GM12878 (cell line): Measurements from ENCODE around the gene ARHGAP26. TPM values are rescaled to one million over a fixed set of nuclear protein-coding genes. Genes with fewer than 3 reads are reported as not detected.

Experiments used
- ATAC-seq: fragments of 200-7000 bp; cut with Tn5 transposase; 3 replicates; pipeline ENCODE4 v1.9.1; 2020; ENCODE audit warnings: mild to moderate bottlenecking, moderate library complexity
- BruUV-seq: library from RNA; stranded (reverse); fragments of 400-500 nt; replicated peaks from 2 replicates; lab custom pipeline; 2021; lab: Mats Ljungman, UMichigan
- CTCF ChIA-PET: fragments of 300-600 bp; sonication (Branson Sonifier 250); formaldehyde crosslinking; extraction: SDS; loops from one replicate; lab custom pipeline; 2021; ENCODE audit warnings: inconsistent platforms; lab: Yijun Ruan, JAX
- POLR2A ChIA-PET: fragments of 350-600 bp; formaldehyde crosslinking; extraction: SDS; loops from one replicate; lab custom pipeline; 2021; ENCODE audit warnings: inconsistent platforms; lab: Charles Lee
- RAD21 ChIA-PET: fragments of 300-600 bp; sonication (Branson Sonifier 250); formaldehyde crosslinking; loops from one replicate; lab custom pipeline; 2023; ENCODE audit warnings: antibody characterized with exemption; ENCODE audit not compliant: unreplicated experiment; lab: Charles Lee
- SMC1A ChIA-PET: fragments of 300-600 bp; sonication (Branson Sonifier 250); formaldehyde crosslinking; loops from one replicate; lab custom pipeline; 2023; ENCODE audit not compliant: unreplicated experiment, uncharacterized antibody; lab: Charles Lee
- DNase-seq: peaks from one replicate; pipeline ENCODE4 v3.0.0-alpha.2; 2011; ENCODE audit warnings: low read depth, low spot score
- FAIRE-seq: peaks from 3 replicates; lab custom pipeline; 2011; peaks lifted over from hg19 to GRCh38; lab: Jason Lieb, UNC
- H2AFZ ChIP-seq: 2 replicates; pipeline ENCODE4 v1.6.0; 2011; ENCODE audit warnings: low read depth, low read length, control low read depth; ENCODE audit not compliant: control insufficient read depth
- H3K27ac ChIP-seq: 2 replicates; pipeline ENCODE4 v1.5.1; 2011; ENCODE audit warnings: control low read depth; ENCODE audit not compliant: control insufficient read depth, insufficient read depth
- H3K27me3 ChIP-seq, 2 experiments: replicated peaks in 1 of 2; 2 replicates each; pipeline versions ENCODE4 v1.6.0 to v1.6.1; 2011; ENCODE audit warnings: low read length in 1 of 2; ENCODE audit not compliant: control insufficient read depth in 2 of 2, insufficient read depth in 2 of 2
- H3K36me3 ChIP-seq, 2 experiments: 2 replicates each; pipeline ENCODE4 v1.5.1; 2011; ENCODE audit warnings: low read length in 1 of 2; ENCODE audit not compliant: control insufficient read depth in 2 of 2, insufficient read depth in 2 of 2
- H3K4me1 ChIP-seq: 2 replicates; pipeline ENCODE4 v1.6.1; 2011; ENCODE audit warnings: mild to moderate bottlenecking, low read length, moderate library complexity, mixed read lengths; ENCODE audit not compliant: control insufficient read depth, insufficient read depth
- H3K4me2 ChIP-seq: 2 replicates; pipeline ENCODE4 v1.6.0; 2011; ENCODE audit warnings: control low read depth; ENCODE audit not compliant: control insufficient read depth, insufficient read depth
- H3K4me3 ChIP-seq: fragments of 200-600 bp; sonication (generic); 2 replicates; pipeline ENCODE4 v1.5.1; 2016
- H3K79me2 ChIP-seq: 2 replicates; pipeline ENCODE4 v1.6.0; 2011; ENCODE audit warnings: low read length; ENCODE audit not compliant: control insufficient read depth, insufficient read depth
- H3K9ac ChIP-seq: 2 replicates; pipeline ENCODE4 v1.8.0; 2011; ENCODE audit warnings: low read length, control low read depth, mixed read lengths; ENCODE audit not compliant: control insufficient read depth, insufficient read depth
- H3K9me3 ChIP-seq: replicated peaks from 3 replicates; pipeline ENCODE4 v1.5.1; 2011; ENCODE audit warnings: mild to moderate bottlenecking, low read length; ENCODE audit not compliant: control insufficient read depth, insufficient read depth
- H4K20me1 ChIP-seq: 2 replicates; pipeline ENCODE4 v1.6.0; 2011; ENCODE audit not compliant: control insufficient read depth, insufficient read depth
- EP300 ChIP-seq, 2 experiments: fragments of 150-350 bp in 1 of 2; IDR thresholded peaks; 2 replicates each; pipeline ENCODE4 v1.6.1; 2011 to 2012; ENCODE audit warnings: low read depth in 2 of 2, low read length in 2 of 2, borderline replicate concordance in 1 of 2, improper control_type of control experiment in 1 of 2, inconsistent platforms in 1 of 2; ENCODE audit not compliant: control insufficient read depth in 1 of 2
- FOXK2 ChIP-seq: fragments of 450-650 bp; IDR thresholded peaks from 2 replicates; pipeline ENCODE4 v1.6.1; 2017; ENCODE audit warnings: mild to moderate bottlenecking, moderate library complexity
- KAT2A ChIP-seq: conservative IDR thresholded peaks from 2 replicates; pipeline ENCODE4 v1.6.1; 2011; ENCODE audit warnings: low read depth, low read length; ENCODE audit not compliant: control insufficient read depth
- KDM1A ChIP-seq: fragments of 200-600 bp; sonication (generic); IDR thresholded peaks from 2 replicates; pipeline ENCODE4 v1.6.1; 2016; ENCODE audit warnings: borderline replicate concordance
- MEF2A ChIP-seq: IDR thresholded peaks from 2 replicates; pipeline ENCODE4 v1.6.1; 2011; ENCODE audit warnings: low read depth, mild to moderate bottlenecking, low read length, moderate library complexity; ENCODE audit not compliant: insufficient read depth
- MTA2 ChIP-seq: fragments of 450-650 bp; IDR thresholded peaks from 2 replicates; pipeline ENCODE4 v1.6.1; 2016; ENCODE audit warnings: low read depth, mild to moderate bottlenecking, moderate library complexity
- NFXL1 ChIP-seq: fragments of 450-650 bp; IDR thresholded peaks from 2 replicates; pipeline ENCODE4 v1.6.1; 2017; ENCODE audit warnings: antibody characterized with exemption, mild to moderate bottlenecking, borderline replicate concordance
- RUNX3 ChIP-seq: IDR thresholded peaks from 2 replicates; pipeline ENCODE4 v1.6.1; 2012; ENCODE audit warnings: low read length, inconsistent platforms
- SIX5 ChIP-seq: IDR thresholded peaks from 2 replicates; pipeline ENCODE4 v1.6.1; 2011; ENCODE audit warnings: mild to moderate bottlenecking, low read depth, low read length, moderate library complexity; ENCODE audit not compliant: severe bottlenecking
- SRF ChIP-seq, 2 experiments: IDR thresholded peaks; 2 replicates each; pipeline ENCODE4 v1.6.1; 2011; ENCODE audit warnings: low read depth in 2 of 2, low read length in 2 of 2, mild to moderate bottlenecking in 1 of 2, moderate library complexity in 1 of 2
- STAT1 ChIP-seq: fragments of 450-650 bp; conservative IDR thresholded peaks from 2 replicates; pipeline ENCODE4 v1.6.1; 2014; ENCODE audit warnings: antibody characterized with exemption, mild to moderate bottlenecking
- USF1 ChIP-seq: IDR thresholded peaks from 2 replicates; pipeline ENCODE4 v1.6.1; 2011; ENCODE audit warnings: borderline replicate concordance, low read depth, mild to moderate bottlenecking, moderate library complexity, mixed read lengths, low read length; ENCODE audit not compliant: insufficient read depth; ENCODE audit errors: extremely low read length
- ZNF622 ChIP-seq: fragments of 450-650 bp; IDR thresholded peaks from 2 replicates; pipeline ENCODE4 v1.6.1; 2017; ENCODE audit warnings: mild to moderate bottlenecking, inconsistent platforms
- WGBS: methylation state at CpG from one replicate; pipeline ENCODE4 v1.1.6; 2016; ENCODE audit warnings: low lambda C conversion rate; ENCODE audit not compliant: insufficient replicate concordance, insufficient coverage; ENCODE audit errors: missing lambda C conversion rate; 5-methylcytosine and 5-hydroxymethylcytosine counted together
- in situ Hi-C: fragments of 300-500 bp; cut with MboI; formaldehyde crosslinking; loops from 9 replicates; pipeline ENCODE4 v1.14.3; 2018; ENCODE audit warnings: mixed read lengths
- intact Hi-C: fragments of 100-400 bp; cut with micrococcal nuclease; formaldehyde crosslinking; loops from one replicate; pipeline ENCODE4 v1.14.2; 2022; ENCODE audit not compliant: unreplicated experiment
- polyA plus RNA-seq, 11 experiments: library from polyadenylated mRNA; depleted of rRNA in 4 of 11; unstranded in 6 of 11; stranded (reverse) in 5 of 11; fragments of >200 nt; fragmentation: Nextera tagmentation in 4 of 11; fragmentation: Illumina TruSeq in 1 of 11; extraction: Ambion mirVana in 4 of 11; extraction: Trizol in 1 of 11; gene quantifications; 1 replicate in 1 of 11; 2 replicates in 10 of 11; pipeline versions ENCODE4 v1.2.1 to v1.2.3, GENCODE V29; 2011 to 2016; ENCODE audit warnings: inconsistent platforms in 2 of 11, missing spikeins in 2 of 11, low read depth in 1 of 11
- total RNA-seq, 4 experiments: library from RNA; depleted of rRNA in 3 of 4; stranded (reverse); fragments of >200 nt in 3 of 4; fragmentation: Illumina TruSeq in 1 of 4; extraction: Trizol in 1 of 4; gene quantifications; 2 replicates each; pipeline versions ENCODE4 v1.2.1 to v1.2.3, GENCODE V29; 2013 to 2021

Gene ARHGAP26
- total and polyA plus RNA-seq, 10 of the 15 experiments (the other 5 are each of a cell fraction or from before 2014, with no cell fraction given), result 9.4 to 41.5 (median 19.3) TPM

GRCh38 chr5:142969624-142970439 is 199.7 kb downstream of the ARHGAP26 start:
- H4K20me1 ChIP-seq, result no peaks in the 10 kb centered on the region
- no peaks in the 10 kb centered on the region for H3K27me3 ChIP-seq
- no peak overlapping the region for H2AFZ ChIP-seq
- 65% methylated on average over 3 of the region's 3 CpGs for WGBS
- no peaks in the 10 kb centered on the region; the same call in 2 of the 3 replicates for H3K9me3 ChIP-seq
- H3K36me3 ChIP-seq, result no peaks in the 10 kb centered on the region
- ChIA-PET POLR2A (no interaction called here), RAD21 (interaction anchor here (1.1 kb wide), 1 partner anchor 47 kb away, joined by 3 read pairs; no protein-coding TSS in a partner anchor), SMC1A (interaction anchor here (0.8 to 1.9 kb wide), 3 partner anchors 11 to 44 kb away, joined by 3 to 4 read pairs (median 4); no protein-coding TSS in a partner anchor), CTCF (interaction anchor here (0.7 to 1.2 kb wide), 3 partner anchors 48 to 573 kb away, joined by 3 to 4 read pairs (median 3); no protein-coding TSS in a partner anchor)
- no peak overlapping the region for H3K27ac ChIP-seq
- H3K4me3 ChIP-seq, result no peak overlapping the region
- H3K79me2 ChIP-seq, result no peaks in the 10 kb centered on the region
- no peak overlapping the region for H3K9ac ChIP-seq
- no peak overlapping the region for H3K4me2 ChIP-seq
- no peak for DNase-seq
- in situ Hi-C loops, result no loop called here
- H3K4me1 ChIP-seq, result peaks cover 9% of the 10 kb centered on the region
- intact Hi-C loops, result no loop called here
- no peak for FAIRE-seq
- no peak for TF ChIP-seq ZNF622
- BruUV-seq, result no TSS peak
- ATAC-seq, result no peak; the same call in 2 of the 3 replicates

- ChIA-PET SMC1A (no interaction called here), RAD21 (no interaction called here), CTCF (no interaction called here), POLR2A (no interaction called here)
- no peaks in the 10 kb centered on the region for H3K79me2 ChIP-seq
- H3K4me1 ChIP-seq, result peaks cover 9% of the 10 kb centered on the region
- no peaks in the 10 kb centered on the region; the same call in 2 of the 3 replicates for H3K9me3 ChIP-seq
- H3K4me2 ChIP-seq, result no peak overlapping the region
- no peaks in the 10 kb centered on the region for H3K27me3 ChIP-seq
- BruUV-seq, result no TSS peak
- no peak overlapping the region for H3K4me3 ChIP-seq
- ATAC-seq (peak; percentile 34), FAIRE-seq (no peak), DNase-seq (no peak)
- no peak overlapping the region for H3K27ac ChIP-seq
- no peak overlapping the region for H3K9ac ChIP-seq
- H2AFZ ChIP-seq, result no peak overlapping the region
- in situ Hi-C loops (no loop called here), intact Hi-C loops (no loop called here)
- 71% methylated on average over 4 of the region's 4 CpGs for WGBS
- no peaks in the 10 kb centered on the region for H3K36me3 ChIP-seq
- no peak for TF ChIP-seq KAT2A
- no peak for TF ChIP-seq EP300 (IDR thresholded peaks at IDR 0.05; ENCODE audit: borderline replicate concordance in 1 of 2, control insufficient read depth in 1 of 2, low read depth in 2 of 2, low read length in 2 of 2)
- no peak for TF ChIP-seq NFXL1
- TF ChIP-seq SIX5, result no peak
- no peak for TF ChIP-seq USF1
- TF ChIP-seq FOXK2, result no peak
- TF ChIP-seq KDM1A, result no peak
- TF ChIP-seq MTA2, result no peak
- no peak for TF ChIP-seq MEF2A
- no peak for TF ChIP-seq SRF (IDR thresholded peaks at IDR 0.05; ENCODE audit: low read depth in 2 of 2, low read length in 2 of 2)
- TF ChIP-seq STAT1, result no peak
- no peak for TF ChIP-seq RUNX3
- H4K20me1 ChIP-seq, result no peaks in the 10 kb centered on the region
Measured at GRCh38 chr5:142970440-142971030, 200.4 kb downstream of the ARHGAP26 start.
